Middle frontal gyrus (tissue), 1 donor: ENCODE measurements around the gene CTSF.
"Not testable (repeated sequence)": the region's sequence is repeated elsewhere in the genome, so short reads cannot be mapped to it uniquely, and the experiment has no call there.

ENCODE experiments used
- DNase-seq: peaks from one replicate; pipeline ENCODE4 v3.0.0-alpha.2; 2015; ENCODE audit warnings: low spot score; ENCODE audit errors: extremely low spot score

Gene CTSF

DNA sequence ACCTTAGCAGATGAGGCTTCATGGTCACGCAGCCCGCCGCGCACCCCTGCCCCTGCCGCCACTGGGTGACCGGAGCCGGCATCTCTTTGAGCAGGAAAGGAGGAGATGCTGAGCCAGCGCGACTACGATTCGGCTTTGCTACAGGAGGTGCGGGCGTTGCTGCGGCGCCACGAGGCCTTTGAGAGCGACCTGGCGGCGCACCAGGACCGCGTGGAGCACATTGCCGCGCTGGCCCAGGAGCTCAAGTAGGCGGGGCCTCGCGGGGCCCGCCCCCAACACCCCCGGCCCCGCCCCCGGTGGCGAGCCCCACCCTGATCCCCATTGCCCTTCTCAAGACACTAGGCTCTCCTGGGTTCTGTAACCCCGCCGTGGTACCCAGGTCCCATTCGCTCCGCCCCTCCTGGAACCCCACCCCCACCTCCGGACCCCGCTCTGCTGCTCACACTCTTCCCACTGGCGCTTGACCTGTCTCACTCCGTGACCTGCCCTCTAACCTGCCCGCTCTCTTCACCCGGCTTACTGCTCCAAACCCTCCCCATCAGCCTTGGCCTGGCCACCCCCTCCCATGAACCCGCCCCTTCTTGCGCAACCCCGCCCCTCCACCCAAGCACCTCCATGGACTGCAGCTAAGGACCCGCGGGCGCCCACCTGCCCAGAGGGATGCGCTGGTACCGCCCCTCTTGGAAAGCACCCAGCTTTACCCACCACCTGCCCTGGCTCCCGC, 9.1 kb downstream of the CTSF start:
- no peak for DNase-seq

DNA sequence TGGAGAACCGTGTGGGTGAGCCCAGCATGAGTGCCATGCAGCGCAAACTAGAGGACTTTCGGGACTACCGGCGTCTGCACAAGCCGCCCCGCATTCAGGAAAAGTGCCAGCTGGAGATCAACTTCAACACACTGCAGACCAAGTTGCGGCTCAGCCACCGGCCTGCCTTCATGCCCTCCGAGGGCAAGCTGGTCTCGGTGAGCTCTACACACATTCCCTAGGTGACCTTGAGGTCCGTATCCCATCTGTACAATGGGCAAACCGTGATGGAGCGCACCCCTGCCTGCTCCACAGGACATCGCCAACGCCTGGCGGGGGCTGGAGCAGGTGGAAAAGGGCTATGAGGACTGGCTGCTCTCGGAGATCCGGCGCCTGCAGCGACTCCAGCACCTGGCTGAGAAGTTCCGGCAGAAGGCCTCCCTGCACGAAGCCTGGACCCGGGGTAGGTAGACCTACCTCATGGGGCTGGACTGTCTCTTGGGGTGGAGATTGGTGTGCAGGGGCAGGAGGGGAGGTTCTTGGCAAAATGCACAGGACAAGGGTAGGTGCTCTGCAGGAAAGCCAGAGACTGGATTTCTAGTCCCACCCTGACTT, 10.6 kb downstream of the CTSF start:
- DNase-seq, result no peak

DNA sequence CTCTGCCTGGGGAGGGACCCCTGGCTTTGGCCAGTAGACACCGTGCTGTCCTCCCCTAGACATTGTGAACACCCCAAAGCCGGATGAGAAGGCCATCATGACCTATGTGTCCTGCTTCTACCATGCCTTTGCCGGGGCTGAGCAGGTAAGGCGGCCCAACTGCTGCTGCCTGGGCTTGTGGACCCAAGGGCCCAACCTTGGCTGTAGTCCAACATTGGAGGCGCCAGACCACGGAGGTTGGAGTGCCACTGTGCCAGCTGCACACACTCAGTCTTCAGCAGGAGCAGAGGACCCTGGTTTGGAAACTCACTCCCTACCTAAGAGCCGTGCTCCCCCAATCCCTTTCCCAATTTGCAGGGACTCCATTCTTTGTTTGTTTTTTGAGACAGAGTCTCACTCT, 12.3 kb downstream of the CTSF start:
- DNase-seq, result no peak

DNA sequence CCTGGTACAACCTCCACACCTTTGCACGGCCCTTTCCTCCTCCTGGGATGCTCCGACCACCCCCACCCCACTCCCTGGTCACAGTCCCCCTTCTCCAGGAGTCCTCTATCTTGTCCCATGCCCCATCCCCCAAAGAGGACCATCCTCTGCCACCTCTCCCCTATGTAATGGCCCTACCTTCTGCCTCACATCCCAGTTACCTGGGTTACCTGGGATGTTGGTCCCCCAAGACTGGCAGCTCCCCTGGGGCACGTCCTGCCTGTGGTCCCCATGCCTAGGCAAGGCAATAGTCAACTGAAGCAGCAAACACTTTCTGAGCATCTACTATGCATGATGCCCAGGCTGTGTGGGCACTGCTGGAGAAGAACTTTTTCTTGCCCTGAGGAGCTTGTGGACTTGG, 13.0 kb downstream of the CTSF start:
- DNase-seq, result no peak

DNA sequence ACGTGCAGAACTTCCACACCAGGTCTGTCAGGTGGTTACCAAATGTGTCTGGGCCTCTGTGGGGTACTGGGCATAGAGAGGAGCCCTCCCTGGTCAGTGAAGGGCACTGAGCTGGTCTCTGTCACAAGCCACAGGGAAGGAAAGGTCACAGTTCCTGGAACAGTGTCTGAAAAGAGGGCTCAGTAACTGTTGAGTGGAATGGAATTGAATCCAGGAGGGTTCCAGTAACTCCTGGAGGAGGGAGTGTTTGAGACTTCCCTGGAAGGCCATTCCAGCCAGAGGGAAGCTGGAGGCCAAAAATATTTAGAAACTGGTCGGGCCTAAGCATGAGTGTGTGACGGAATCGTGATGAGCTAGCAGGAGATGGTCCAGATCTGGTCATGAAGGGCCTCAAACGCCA, 13.8 kb downstream of the CTSF start:
- no peak for DNase-seq

DNA sequence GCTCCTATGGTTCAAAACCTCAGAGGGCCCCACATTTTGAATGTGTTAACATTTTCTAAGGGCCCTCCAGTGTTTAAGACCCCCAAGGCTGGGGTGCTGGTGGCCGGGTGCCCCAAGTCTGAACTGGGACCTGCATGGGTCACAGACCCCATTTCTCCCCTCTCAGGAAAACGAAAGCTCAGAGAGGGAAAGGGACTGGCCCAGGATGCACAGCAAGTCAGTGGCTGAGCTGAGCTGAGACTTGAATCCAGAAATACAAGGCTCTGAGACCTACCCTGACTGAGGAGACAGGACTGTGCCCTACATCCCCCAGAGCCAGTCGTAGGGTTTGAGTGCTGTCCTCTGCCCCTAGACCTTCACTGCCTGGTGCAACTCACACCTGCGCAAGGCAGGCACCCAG, 17.5 kb downstream of the CTSF start:
- DNase-seq, result no peak

DNA sequence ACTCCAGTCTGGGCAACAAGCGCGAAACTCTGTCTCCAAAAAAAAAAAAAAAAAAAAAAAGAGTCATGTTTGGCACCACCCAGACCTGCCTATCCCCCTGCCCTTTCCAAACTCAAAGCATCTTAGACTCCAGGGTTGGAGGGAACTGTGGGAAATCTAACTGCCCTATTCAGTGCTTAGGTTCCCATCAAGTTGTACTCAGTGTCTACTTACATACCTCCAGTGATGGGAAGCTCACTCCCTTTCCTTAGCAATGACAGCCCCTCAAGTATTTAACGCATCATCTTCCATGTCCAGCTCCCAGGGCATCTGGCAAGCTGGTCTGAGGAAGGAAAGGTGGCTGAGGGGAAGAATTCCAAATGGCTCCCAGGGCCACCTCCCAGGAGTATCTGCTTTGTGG, 18.7 kb downstream of the CTSF start:
- no peak for DNase-seq

DNA sequence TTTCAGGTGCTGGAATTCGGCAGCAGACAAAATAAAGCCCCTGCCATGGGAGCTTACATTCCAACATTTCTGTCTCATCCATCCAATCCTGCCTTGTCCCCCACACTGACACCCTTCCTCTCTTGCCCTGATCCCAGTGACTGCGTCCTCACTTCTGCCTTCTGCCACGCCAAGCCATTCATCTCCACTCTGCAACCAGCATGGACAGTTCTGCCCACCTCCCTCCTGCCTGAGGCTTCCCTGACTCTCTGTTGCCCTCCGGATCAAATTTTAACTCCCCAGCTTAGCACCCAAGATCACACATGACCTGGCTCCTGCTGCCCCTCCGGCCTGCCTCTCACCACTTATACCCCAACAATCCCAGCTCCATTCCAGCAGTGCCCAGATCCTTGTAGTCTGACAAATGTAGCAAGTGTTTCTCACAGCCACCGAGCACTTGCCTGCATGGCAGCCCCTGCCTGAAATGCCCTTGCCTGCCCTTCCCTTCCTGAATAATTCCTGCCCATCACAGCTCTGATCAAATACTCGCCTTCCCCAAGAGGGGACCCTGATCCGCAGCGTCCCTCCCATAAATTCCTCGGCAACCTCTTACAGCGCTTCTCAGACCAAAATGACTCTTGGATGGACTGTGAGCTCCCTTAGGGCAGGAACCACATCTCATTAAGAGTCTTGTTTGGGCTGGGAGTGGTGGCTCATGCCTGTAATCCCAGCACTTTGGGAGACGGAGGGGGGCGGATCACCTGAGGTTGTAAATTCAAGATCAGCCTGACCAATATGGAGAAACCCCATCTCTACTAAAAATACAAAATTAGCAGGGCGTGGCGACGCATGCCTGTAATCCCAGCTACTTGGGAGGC, 19.4 kb downstream of the CTSF start:
- DNase-seq, result no peak

DNA sequence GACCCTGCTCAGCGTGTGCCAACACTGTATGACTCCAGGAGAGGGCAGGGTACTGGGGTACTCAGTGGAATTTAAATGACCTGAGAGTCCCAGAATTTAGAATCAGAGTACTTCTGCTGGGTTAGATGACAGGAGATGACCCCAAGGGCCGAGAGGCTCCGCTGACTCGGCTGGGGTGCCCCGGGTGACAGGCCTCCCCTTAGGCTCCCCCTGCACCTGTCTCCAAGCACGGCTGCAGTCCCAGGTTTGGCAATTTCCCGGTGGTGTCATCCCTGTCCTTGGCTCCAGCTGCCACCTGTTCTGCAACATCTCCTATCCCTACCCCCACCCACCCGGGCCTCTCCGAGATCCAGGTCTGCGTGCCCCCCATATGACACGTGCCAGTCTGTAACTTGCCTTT, 20.4 kb downstream of the CTSF start:
- DNase-seq, result no peak

DNA sequence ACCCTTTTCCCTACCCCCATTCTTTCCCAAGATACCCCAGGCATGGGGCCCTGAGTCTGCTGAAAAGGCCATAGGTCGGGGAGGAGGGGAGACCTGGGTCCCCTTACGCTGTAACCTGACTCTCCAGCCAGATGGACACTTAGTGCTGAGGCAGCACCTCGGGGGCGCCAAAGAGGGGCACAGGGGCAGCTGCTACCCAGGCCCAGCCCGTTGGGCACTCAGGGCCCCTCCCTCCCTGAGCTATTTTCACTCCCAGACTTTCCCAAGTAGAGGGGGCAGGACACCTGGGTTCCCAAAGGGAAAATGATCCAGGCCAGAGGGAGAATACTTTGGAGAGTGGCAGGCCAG, 20.8 kb downstream of the CTSF start:
- no peak for DNase-seq

DNA sequence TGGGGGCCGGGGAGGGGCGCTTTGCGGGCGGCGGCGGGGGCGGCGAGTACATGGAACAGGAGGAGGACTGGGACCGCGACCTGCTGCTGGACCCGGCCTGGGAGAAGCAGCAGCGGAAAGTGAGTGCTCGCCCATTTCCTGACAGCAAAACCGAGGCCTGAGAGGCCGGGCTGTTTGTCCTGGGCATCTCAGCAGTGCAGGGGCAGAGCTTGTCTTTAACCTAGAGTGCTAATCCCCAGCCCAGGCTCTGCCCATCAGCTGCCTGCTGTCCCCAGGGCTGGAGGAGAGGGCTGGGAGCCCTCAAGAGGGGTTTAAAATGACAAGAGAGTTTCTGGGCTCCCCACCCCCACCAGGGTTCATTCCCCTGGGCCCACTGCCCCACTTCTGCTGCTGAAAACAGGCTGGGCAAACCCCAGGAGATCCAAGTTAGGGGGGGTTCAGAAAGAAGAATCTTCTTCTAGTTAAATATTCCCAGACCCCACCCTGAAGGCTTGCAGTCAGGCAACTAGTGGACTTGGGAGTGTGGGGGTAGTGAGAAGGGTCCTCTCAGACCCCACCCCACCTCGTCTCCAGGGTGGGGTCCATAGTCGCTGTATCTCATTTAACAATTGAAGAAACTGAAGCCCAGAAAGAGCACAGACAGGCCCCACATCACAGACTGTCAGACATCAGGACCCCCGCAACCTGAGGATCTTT, 21.3 kb downstream of the CTSF start:
- DNase-seq, result no peak

DNA sequence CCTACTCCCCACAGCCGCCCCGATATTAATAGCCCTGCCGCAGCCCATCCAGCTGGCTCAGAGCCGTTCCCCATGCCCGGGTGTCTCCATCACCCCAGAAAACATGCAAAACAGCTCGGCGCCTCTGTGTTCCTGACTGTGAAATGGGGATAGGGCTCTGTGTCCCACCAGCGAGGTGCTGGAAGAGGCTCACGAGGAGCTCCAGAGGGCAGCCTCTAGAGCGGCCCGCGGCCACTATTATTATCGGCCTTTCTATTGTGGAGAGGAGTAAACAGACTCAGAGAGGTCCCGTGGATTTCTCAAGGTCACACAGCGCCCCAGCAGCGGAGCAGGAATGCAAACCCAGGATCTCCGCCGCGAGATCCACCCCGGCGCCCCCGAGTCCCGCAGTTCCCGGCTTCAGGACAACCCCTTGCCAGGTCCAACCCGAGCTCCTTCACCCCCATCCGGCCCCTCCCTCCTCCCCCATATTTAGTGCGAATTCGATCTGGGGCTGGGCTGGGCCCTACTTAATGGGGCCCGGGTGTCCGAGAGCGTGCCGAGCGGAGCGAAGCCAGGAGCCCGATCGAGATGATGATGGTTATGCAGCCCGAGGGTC, 21.9 kb downstream of the CTSF start, which contains the start of gene ACTN3:
Gene ACTN3 (plus strand): TSS at position 536 of the 598 bp plus-strand sequence. CDS start 35 bp downstream, at position 571.
- DNase-seq, result no peak

DNA sequence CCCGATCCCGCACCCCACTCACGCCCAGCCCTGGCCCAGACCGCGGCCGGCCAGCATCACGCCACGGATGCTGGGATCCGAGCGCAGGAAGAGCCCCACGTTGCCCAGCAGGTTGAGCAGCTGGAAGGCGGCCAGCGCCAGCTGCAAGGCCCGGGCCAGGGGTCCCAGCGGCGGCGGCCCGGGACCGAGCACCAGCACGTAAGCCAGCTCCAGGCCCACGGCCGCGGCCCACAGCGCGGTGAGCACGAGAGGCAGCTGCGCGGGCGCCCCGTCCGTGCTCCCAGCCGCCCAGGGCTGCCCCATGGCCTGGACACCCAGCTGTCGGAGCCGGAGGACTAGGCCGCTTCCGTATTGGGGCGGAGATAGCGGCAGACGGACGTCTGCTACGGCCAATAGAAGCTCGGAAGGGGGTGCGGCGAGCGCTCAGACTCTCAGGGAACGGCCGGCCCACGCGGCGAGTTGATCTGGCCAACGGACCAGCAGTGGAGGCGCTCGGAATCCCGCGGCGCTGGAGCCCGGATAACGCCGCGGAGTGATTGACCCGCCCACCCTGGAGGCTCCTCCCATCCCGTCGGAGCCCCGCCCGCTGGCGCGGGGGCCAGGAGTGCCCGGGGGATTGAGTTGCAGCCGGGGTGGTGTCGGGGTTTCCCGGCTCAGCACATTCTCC, 22.6 kb downstream of the CTSF start, which contains the start of gene ZDHHC24:
Gene ZDHHC24 (minus strand): TSS at position 348 of the 667 bp plus-strand sequence. CDS start 45 bp downstream, at position 303.
- peak; percentile 93 for DNase-seq

DNA sequence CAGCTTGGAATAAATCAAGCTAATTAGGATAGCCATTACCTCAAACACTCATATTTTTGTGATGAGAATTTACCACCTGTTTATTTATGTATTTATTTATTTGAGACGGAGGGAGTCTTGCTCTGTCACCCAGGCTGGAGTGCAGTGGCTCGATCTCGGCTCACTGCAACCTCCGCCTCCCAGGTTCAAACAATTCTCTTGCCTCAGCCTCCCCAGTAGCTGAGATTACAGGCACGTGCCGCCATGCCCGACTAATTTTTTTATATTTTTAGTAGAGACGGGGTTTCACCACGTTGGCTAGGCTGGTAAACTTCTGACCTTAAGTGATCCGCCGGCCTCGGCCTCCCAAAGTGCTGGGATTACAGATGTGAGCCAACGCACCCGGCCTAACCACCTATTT, 23.5 kb downstream of the CTSF start:
- not testable (repeated sequence) for DNase-seq

DNA sequence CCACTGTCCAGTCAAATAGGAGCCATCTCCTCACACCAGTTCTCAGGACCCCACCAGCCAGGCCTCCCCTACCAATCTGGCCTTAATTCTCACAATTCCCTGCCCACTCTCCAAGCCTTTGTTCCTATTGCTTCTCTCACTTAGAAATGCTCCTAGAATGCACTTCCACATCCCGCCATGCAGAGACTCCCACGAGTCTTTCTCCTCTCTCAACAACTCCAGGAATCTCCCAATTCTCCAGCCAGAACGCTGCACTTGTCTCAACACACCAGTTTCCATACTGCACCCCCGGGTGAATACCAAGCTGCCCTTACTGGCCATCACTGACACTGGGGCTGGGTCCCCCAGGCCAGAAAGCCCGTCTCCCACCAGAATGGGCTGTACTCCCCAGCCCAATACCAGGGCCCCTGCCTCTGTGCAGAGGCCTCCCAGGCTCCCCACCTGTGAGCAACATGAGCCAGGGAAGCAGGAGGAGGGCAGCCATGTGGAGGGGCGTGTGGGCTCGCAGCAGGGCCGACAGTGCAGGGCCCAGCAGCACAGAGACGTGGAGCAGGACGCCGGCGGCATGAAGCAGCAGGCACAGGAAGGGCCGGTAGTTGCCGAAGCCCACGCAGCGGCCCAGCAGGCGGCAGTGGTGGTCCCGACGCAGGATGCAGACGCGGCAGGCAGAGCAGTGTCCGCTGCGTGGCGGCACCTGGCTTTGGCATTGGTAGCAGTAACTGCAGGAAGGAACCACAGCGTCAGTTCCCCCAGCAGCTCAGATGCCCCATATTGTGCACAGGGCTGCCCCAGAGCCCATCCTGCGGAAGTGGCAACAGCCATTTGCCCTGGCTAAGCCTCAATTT, 24.9 kb downstream of the CTSF start:
- DNase-seq, result no peak

DNA sequence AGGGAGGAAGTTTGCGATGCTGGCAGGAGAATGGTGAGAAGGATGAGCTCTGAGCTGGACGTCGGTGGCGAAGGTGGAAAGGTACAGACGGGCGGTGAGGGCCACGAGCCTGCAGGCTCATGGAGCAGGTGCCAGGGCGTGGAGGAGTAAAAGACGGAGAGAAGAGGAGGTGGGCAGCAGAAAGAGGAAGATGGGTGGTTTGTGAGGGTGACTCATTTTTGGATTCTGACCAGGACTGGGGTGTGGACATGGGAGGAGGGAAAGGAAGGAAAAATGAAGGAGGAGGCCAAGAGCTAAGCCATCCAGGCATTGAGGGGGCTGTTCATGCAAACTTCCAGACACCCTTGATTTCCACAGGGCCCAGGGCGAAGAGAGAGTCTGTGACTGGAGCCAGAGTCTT, 26.0 kb downstream of the CTSF start:
- no peak for DNase-seq

DNA sequence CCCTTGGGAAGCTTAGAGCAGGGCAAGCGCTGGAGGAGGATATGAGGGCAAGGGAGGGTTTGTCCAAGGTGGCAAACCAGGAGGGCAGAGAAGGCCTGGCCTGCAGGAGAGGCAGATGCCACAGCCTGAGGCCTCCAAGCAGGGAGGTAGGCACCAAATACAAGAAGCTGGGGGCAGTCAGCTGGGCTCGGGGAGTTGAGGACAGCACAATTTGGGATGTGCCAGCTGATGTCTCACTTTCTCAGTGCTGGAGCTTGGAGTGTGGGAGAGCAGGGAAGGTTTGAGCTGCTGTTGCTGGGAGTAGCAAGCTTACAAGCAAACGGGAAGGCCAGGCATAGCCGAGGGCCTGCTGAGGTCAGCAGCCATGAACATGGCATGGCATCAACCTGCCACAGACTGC, 26.5 kb downstream of the CTSF start:
- peak; percentile 26 for DNase-seq

DNA sequence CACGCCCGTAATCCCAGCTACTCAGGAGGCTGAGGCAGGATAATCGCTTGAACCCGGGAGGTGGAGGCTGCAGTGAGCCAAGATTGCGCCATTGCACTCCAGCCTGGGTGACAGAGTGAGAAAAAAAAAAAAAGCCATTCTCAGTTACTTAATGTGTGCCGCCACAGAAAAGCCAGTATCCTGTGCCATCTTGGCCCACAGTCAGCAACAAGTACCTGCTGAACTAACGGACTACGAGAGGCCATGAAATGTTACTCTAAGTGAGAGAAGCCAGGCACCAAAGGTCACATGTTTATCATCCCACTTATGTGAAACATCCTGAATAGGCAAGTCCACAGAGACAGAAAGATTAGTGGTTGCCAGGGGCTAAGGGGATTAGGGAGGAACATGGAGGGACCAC, 27.8 kb downstream of the CTSF start:
- DNase-seq, result not testable (repeated sequence)

DNA sequence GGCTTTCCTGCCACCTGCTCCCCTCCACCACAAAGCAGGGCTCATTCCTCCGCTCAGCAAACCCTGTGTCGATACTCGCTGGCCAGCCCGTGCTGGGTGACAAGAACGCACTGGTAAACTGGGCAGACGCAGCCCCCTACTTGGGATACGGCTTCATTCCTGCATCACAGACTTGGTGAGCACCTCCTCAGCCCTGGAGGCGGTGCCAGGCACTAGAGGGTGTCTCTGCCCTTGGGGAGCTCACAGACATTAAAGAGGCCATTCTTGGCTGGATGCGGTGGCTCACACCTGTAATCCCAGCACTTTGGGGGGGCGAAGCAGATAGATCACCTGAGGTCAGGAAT, 28.6 kb downstream of the CTSF start:
- no peak for DNase-seq
